Measurements from ENCODE around the gene JCHAIN. TPM values are rescaled to one million over a fixed set of nuclear protein-coding genes. Genes with fewer than 3 reads are reported as not detected.

Gene JCHAIN
- total and polyA plus RNA-seq, 2 of the 13 experiments (the other 11 are each of a cell fraction or from before 2014, with no cell fraction given): not detected

DNA sequence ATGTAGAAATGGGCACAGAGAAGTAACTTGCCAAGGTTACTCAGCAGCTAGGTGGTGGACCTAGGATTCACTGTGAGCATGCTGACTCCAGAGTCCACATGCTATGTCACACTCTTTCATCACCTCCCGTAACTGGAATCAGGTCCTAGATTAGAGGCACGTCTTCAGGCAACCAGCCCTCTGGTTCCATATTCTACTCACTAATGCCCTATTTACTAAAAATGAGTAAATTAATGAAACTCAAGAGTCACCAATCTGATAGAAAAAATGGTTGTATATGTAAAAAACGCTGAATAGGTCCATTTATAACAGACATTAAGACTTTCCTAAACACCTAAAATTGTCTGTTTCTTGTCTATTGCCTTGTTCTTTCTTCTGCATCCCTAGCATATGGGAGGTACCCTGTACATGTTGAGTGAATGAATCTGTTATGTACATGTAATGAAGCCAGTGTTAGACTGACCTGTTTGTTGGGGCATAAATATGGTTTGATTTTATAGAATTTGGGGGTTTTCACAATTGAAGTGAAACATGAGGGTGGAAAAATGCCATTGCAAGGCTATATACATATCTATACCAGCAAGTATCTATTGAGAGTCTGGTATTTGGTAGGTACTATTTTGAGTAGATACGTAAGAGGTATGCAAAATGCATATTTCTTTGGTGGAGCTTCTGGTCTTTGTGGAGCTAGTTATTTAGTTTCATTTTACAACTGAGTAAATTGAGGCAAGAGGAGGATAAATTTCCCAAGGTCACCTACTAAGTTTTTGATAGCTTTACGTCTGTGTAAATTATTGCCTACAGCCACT is 48.0 kb upstream of the JCHAIN start (continued):
- TF ChIP-seq, protein P1, sequence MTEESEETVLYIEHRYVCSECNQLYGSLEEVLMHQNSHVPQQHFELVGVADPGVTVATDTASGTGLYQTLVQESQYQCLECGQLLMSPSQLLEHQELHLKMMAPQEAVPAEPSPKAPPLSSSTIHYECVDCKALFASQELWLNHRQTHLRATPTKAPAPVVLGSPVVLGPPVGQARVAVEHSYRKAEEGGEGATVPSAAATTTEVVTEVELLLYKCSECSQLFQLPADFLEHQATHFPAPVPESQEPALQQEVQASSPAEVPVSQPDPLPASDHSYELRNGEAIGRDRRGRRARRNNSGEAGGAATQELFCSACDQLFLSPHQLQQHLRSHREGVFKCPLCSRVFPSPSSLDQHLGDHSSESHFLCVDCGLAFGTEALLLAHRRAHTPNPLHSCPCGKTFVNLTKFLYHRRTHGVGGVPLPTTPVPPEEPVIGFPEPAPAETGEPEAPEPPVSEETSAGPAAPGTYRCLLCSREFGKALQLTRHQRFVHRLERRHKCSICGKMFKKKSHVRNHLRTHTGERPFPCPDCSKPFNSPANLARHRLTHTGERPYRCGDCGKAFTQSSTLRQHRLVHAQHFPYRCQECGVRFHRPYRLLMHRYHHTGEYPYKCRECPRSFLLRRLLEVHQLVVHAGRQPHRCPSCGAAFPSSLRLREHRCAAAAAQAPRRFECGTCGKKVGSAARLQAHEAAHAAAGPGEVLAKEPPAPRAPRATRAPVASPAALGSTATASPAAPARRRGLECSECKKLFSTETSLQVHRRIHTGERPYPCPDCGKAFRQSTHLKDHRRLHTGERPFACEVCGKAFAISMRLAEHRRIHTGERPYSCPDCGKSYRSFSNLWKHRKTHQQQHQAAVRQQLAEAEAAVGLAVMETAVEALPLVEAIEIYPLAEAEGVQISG (CRISPR knock-in tag; IDR thresholded peaks at IDR 0.05): no peak
- TF ChIP-seq, protein P2, sequence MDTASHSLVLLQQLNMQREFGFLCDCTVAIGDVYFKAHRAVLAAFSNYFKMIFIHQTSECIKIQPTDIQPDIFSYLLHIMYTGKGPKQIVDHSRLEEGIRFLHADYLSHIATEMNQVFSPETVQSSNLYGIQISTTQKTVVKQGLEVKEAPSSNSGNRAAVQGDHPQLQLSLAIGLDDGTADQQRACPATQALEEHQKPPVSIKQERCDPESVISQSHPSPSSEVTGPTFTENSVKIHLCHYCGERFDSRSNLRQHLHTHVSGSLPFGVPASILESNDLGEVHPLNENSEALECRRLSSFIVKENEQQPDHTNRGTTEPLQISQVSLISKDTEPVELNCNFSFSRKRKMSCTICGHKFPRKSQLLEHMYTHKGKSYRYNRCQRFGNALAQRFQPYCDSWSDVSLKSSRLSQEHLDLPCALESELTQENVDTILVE (CRISPR knock-in tag; IDR thresholded peaks at IDR 0.05): no peak
- TF ChIP-seq RFX3 (CRISPR knock-in tag; IDR thresholded peaks at IDR 0.05) (no peak), AKAP8 (CRISPR knock-in tag; IDR thresholded peaks at IDR 0.05) (no peak), CEBPG (CRISPR knock-in tag; IDR thresholded peaks at IDR 0.05) (peak; percentile 90), SAFB2 (CRISPR knock-in tag; IDR thresholded peaks at IDR 0.05; ENCODE audit: borderline replicate concordance, low read depth) (no peak), SRSF1 (optimal IDR thresholded peaks at IDR 0.05; ENCODE audit: low read depth, low read length) (no peak), TBP (CRISPR knock-in tag; IDR thresholded peaks at IDR 0.05) (no peak), NR2F2 (IDR thresholded peaks at IDR 0.05; ENCODE audit: borderline replicate concordance, low read depth) (no peak), TGIF2 (CRISPR knock-in tag; IDR thresholded peaks at IDR 0.05) (no peak), MIER3 (CRISPR knock-in tag; IDR thresholded peaks at IDR 0.05; ENCODE audit: borderline replicate concordance) (no peak)
- TF ChIP-seq, protein P3, sequence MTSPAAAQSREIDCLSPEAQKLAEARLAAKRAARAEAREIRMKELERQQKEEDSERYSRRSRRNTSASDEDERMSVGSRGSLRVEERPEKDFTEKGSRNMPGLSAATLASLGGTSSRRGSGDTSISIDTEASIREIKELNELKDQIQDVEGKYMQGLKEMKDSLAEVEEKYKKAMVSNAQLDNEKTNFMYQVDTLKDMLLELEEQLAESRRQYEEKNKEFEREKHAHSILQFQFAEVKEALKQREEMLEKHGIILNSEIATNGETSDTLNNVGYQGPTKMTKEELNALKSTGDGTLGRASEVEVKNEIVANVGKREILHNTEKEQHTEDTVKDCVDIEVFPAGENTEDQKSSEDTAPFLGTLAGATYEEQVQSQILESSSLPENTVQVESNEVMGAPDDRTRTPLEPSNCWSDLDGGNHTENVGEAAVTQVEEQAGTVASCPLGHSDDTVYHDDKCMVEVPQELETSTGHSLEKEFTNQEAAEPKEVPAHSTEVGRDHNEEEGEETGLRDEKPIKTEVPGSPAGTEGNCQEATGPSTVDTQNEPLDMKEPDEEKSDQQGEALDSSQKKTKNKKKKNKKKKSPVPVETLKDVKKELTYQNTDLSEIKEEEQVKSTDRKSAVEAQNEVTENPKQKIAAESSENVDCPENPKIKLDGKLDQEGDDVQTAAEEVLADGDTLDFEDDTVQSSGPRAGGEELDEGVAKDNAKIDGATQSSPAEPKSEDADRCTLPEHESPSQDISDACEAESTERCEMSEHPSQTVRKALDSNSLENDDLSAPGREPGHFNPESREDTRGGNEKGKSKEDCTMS (CRISPR knock-in tag; conservative IDR thresholded peaks at IDR 0.05): no peak
- TF ChIP-seq, protein P4, sequence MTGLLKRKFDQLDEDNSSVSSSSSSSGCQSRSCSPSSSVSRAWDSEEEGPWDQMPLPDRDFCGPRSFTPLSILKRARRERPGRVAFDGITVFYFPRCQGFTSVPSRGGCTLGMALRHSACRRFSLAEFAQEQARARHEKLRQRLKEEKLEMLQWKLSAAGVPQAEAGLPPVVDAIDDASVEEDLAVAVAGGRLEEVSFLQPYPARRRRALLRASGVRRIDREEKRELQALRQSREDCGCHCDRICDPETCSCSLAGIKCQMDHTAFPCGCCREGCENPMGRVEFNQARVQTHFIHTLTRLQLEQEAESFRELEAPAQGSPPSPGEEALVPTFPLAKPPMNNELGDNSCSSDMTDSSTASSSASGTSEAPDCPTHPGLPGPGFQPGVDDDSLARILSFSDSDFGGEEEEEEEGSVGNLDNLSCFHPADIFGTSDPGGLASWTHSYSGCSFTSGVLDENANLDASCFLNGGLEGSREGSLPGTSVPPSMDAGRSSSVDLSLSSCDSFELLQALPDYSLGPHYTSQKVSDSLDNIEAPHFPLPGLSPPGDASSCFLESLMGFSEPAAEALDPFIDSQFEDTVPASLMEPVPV (CRISPR knock-in tag; IDR thresholded peaks at IDR 0.05): no peak
- TF ChIP-seq, protein P5, sequence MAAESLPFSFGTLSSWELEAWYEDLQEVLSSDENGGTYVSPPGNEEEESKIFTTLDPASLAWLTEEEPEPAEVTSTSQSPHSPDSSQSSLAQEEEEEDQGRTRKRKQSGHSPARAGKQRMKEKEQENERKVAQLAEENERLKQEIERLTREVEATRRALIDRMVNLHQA (CRISPR knock-in tag; IDR thresholded peaks at IDR 0.05): no peak; the same call in 1 of the 2 replicates
- TF ChIP-seq, protein P6, sequence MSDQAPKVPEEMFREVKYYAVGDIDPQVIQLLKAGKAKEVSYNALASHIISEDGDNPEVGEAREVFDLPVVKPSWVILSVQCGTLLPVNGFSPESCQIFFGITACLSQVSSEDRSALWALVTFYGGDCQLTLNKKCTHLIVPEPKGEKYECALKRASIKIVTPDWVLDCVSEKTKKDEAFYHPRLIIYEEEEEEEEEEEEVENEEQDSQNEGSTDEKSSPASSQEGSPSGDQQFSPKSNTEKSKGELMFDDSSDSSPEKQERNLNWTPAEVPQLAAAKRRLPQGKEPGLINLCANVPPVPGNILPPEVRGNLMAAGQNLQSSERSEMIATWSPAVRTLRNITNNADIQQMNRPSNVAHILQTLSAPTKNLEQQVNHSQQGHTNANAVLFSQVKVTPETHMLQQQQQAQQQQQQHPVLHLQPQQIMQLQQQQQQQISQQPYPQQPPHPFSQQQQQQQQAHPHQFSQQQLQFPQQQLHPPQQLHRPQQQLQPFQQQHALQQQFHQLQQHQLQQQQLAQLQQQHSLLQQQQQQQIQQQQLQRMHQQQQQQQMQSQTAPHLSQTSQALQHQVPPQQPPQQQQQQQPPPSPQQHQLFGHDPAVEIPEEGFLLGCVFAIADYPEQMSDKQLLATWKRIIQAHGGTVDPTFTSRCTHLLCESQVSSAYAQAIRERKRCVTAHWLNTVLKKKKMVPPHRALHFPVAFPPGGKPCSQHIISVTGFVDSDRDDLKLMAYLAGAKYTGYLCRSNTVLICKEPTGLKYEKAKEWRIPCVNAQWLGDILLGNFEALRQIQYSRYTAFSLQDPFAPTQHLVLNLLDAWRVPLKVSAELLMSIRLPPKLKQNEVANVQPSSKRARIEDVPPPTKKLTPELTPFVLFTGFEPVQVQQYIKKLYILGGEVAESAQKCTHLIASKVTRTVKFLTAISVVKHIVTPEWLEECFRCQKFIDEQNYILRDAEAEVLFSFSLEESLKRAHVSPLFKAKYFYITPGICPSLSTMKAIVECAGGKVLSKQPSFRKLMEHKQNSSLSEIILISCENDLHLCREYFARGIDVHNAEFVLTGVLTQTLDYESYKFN (CRISPR knock-in tag; conservative IDR thresholded peaks at IDR 0.05): peak; percentile 45
